IPS-15b (cell line): ENCODE data around the gene WASHC2A.
A peak's percentile ranks its signal among the peaks of the same experiment; 100 is the strongest.
"Not testable (repeated sequence)": the region's sequence is repeated elsewhere in the genome, so short reads cannot be mapped to it uniquely, and the experiment has no call there.

Source experiments
- H3K27me3 ChIP-seq: one replicate; pipeline ENCODE4 v1.6.1; 2013; ENCODE audit warnings: low read length; ENCODE audit not compliant: control insufficient read depth, insufficient read depth
- H3K36me3 ChIP-seq: one replicate; pipeline ENCODE4 v1.6.1; 2013; ENCODE audit warnings: low read length; ENCODE audit not compliant: control insufficient read depth, insufficient read depth
- H3K4me1 ChIP-seq: one replicate; pipeline ENCODE4 v1.6.1; 2013; ENCODE audit warnings: mild to moderate bottlenecking, low read length; ENCODE audit not compliant: control insufficient read depth, insufficient read depth
- H3K4me3 ChIP-seq: one replicate; pipeline ENCODE4 v1.5.1; 2013; ENCODE audit warnings: low read depth, low read length
- H3K9ac ChIP-seq: one replicate; pipeline ENCODE4 v1.6.1; 2013; ENCODE audit warnings: low read depth, mild to moderate bottlenecking, low read length
- H3K9me3 ChIP-seq: one replicate; pipeline ENCODE4 v1.6.1; 2013; ENCODE audit warnings: mild to moderate bottlenecking, low read length; ENCODE audit not compliant: control insufficient read depth, insufficient read depth

The WASHC2A gene

GRCh38 chr10:50127770-50128292, 60.1 kb downstream of the WASHC2A start:
- not testable (repeated sequence) for H3K4me3 ChIP-seq, H3K36me3 ChIP-seq, H3K4me1 ChIP-seq, H3K27me3 ChIP-seq, H3K9me3 ChIP-seq, H3K9ac ChIP-seq

- H3K9ac ChIP-seq, H3K9me3 ChIP-seq, H3K4me1 ChIP-seq, H3K4me3 ChIP-seq, H3K36me3 ChIP-seq, H3K27me3 ChIP-seq: not testable (repeated sequence)
Measured at GRCh38 chr10:50131245-50131965, 63.7 kb downstream of the WASHC2A start.

GRCh38 chr10:50132322-50132721, 64.6 kb downstream of the WASHC2A start:
- not testable (repeated sequence) for H3K9ac ChIP-seq, H3K4me3 ChIP-seq, H3K4me1 ChIP-seq, H3K36me3 ChIP-seq, H3K9me3 ChIP-seq, H3K27me3 ChIP-seq

- not testable (repeated sequence) for H3K36me3 ChIP-seq, H3K9ac ChIP-seq, H3K4me3 ChIP-seq, H3K27me3 ChIP-seq, H3K9me3 ChIP-seq, H3K4me1 ChIP-seq
Measured at GRCh38 chr10:50132841-50133240, 65.1 kb downstream of the WASHC2A start.

GRCh38 chr10:50143512-50144174, 75.9 kb downstream of the WASHC2A start:
- H3K27me3 ChIP-seq, H3K9ac ChIP-seq, H3K4me1 ChIP-seq, H3K36me3 ChIP-seq, H3K9me3 ChIP-seq, H3K4me3 ChIP-seq: not testable (repeated sequence)

- not testable (repeated sequence) for H3K27me3 ChIP-seq, H3K9me3 ChIP-seq, H3K4me3 ChIP-seq, H3K36me3 ChIP-seq, H3K9ac ChIP-seq, H3K4me1 ChIP-seq
Measured at GRCh38 chr10:50145575-50145974, 77.8 kb downstream of the WASHC2A start.

GRCh38 chr10:50152792-50153272, 85.1 kb downstream of the WASHC2A start:
- no peaks in the 10 kb centered on the region for H3K9me3 ChIP-seq
- peaks cover 4% of the 10 kb centered on the region for H3K27me3 ChIP-seq
- no peak overlapping the region for H3K9ac ChIP-seq
- H3K4me3 ChIP-seq: peak overlapping the region; percentile 18
- H3K36me3 ChIP-seq: no peaks in the 10 kb centered on the region
- no peaks in the 10 kb centered on the region for H3K4me1 ChIP-seq

GRCh38 chr10:50157868-50158267, 90.1 kb downstream of the WASHC2A start:
- H3K4me1 ChIP-seq: not testable (repeated sequence)

GRCh38 chr10:50159856-50160255, 92.1 kb downstream of the WASHC2A start:
- not testable (repeated sequence) for H3K9ac ChIP-seq, H3K4me1 ChIP-seq, H3K27me3 ChIP-seq, H3K4me3 ChIP-seq, H3K36me3 ChIP-seq, H3K9me3 ChIP-seq

More at GRCh38 chr10:50157868-50158267, 90.1 kb downstream of the WASHC2A start:
- H3K9ac ChIP-seq, H3K36me3 ChIP-seq, H3K9me3 ChIP-seq, H3K27me3 ChIP-seq, H3K4me3 ChIP-seq: not testable (repeated sequence)

GRCh38 chr10:50165038-50165437, 97.3 kb downstream of the WASHC2A start:
- H3K9me3 ChIP-seq, H3K36me3 ChIP-seq, H3K4me1 ChIP-seq, H3K27me3 ChIP-seq, H3K9ac ChIP-seq, H3K4me3 ChIP-seq: not testable (repeated sequence)

GRCh38 chr10:50167833-50168232, 100.1 kb downstream of the WASHC2A start:
- H3K36me3 ChIP-seq, H3K4me1 ChIP-seq, H3K27me3 ChIP-seq, H3K4me3 ChIP-seq, H3K9me3 ChIP-seq, H3K9ac ChIP-seq: not testable (repeated sequence)

- not testable (repeated sequence) for H3K27me3 ChIP-seq, H3K36me3 ChIP-seq, H3K9me3 ChIP-seq, H3K4me3 ChIP-seq, H3K9ac ChIP-seq, H3K4me1 ChIP-seq
Measured at GRCh38 chr10:50169506-50169905, 101.8 kb downstream of the WASHC2A start.
